GM21619 (cell line): ENCODE results near the gene DOCK7.

Experiments used
- ATAC-seq: cut with Tn5 transposase; IDR thresholded peaks from one replicate; pipeline ENCODE4 v1.9.1; 2021; ENCODE audit not compliant: unreplicated experiment

DOCK7 gene

GRCh38 chr1:62426237-62426636 is 261.9 kb downstream of the DOCK7 start:
- no peak for ATAC-seq

- no peak for ATAC-seq
These were observed 263.1 kb downstream of the DOCK7 start for GRCh38 chr1:62425041-62425440.

GRCh38 chr1:62424411-62424810 is 263.8 kb downstream of the DOCK7 start:
- no peak for ATAC-seq

- ATAC-seq = no peak
These were observed 264.5 kb downstream of the DOCK7 start for GRCh38 chr1:62423580-62424242.

GRCh38 chr1:62420214-62420613 is 268.0 kb downstream of the DOCK7 start:
- ATAC-seq = no peak

- no peak for ATAC-seq
These were observed 270.7 kb downstream of the DOCK7 start for GRCh38 chr1:62417351-62417999.

GRCh38 chr1:62415687-62416086 is 272.5 kb downstream of the DOCK7 start:
- no peak for ATAC-seq

- ATAC-seq = no peak
These were observed 280.7 kb downstream of the DOCK7 start for GRCh38 chr1:62407398-62408009.

GRCh38 chr1:62406576-62406975 is 281.6 kb downstream of the DOCK7 start:
- ATAC-seq = no peak

- no peak for ATAC-seq
These were observed 282.9 kb downstream of the DOCK7 start for GRCh38 chr1:62405247-62405646.
